ENCODE data around the gene VAT1L.
A peak's percentile ranks its signal among the peaks of the same experiment; 100 is the strongest.

The VAT1L gene

DNA sequence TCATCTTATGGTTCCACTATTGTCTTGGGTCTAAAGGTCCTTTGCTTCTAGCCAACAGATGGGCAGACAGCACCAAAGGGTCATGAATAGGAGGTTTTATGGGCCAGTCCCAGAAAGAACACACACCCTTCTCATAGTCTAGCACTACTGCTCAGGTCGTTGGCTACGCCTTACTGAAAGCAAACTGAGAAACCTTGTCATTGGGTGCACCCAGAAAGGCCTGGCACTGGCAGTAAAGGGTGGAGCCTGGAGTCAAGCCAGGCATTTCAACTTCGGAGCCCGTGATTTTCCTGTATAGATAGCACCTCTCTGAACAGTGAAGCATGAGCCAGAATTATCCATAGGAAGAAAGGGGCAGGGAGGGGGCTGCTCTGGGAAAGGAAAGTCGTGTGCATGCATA lies 74.9 kb downstream of the VAT1L start:
- DNase-seq (ENCODE audit: low read depth): no peak
- no peak for TF ChIP-seq CTCF (IDR thresholded peaks at IDR 0.05; ENCODE audit: low read depth, low read length, missing control alignments)
- no peak overlapping the region for H3K4me3 ChIP-seq (ENCODE audit: low read depth, low read length)

DNA sequence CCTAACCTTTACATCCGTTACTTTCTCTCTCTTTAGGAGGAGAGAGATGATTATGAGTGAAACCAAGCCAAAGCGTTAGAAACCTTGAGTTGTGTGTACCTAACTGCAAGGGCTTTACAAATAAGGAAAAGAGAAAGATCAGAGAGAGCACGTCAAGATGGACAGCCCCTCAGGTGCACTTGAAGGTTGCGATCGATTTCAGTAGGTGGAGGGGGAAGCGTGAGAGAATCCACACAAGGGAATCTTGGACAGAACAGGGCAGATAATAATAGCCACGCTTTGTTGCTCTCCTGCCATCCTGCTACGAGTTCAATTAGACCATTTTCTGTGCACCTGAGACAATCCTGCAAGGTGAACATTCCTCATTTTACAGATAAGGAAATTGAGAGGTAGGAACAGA lies 78.4 kb downstream of the VAT1L start:
- DNase-seq (ENCODE audit: low read depth): no peak
- TF ChIP-seq CTCF (IDR thresholded peaks at IDR 0.05; ENCODE audit: low read depth, low read length, missing control alignments): no peak
- no peak overlapping the region for H3K4me3 ChIP-seq (ENCODE audit: low read depth, low read length)

GRCh38 chr16:77868052-77868451 lies 79.7 kb downstream of the VAT1L start:
- TF ChIP-seq CTCF (IDR thresholded peaks at IDR 0.05; ENCODE audit: low read depth, low read length, missing control alignments): no peak
- no peak for DNase-seq (ENCODE audit: low read depth)
- no peak overlapping the region; the same call in 1 of the 2 replicates for H3K4me3 ChIP-seq (ENCODE audit: low read depth, low read length)

- no peak overlapping the region; the same call in 1 of the 2 replicates for H3K4me3 ChIP-seq (ENCODE audit: low read depth, low read length)
- TF ChIP-seq CTCF (IDR thresholded peaks at IDR 0.05; ENCODE audit: low read depth, low read length, missing control alignments): no peak
- DNase-seq (ENCODE audit: low read depth): peak; percentile 21
Observed at GRCh38 chr16:77868478-77868877, 80.1 kb downstream of the VAT1L start.

DNA sequence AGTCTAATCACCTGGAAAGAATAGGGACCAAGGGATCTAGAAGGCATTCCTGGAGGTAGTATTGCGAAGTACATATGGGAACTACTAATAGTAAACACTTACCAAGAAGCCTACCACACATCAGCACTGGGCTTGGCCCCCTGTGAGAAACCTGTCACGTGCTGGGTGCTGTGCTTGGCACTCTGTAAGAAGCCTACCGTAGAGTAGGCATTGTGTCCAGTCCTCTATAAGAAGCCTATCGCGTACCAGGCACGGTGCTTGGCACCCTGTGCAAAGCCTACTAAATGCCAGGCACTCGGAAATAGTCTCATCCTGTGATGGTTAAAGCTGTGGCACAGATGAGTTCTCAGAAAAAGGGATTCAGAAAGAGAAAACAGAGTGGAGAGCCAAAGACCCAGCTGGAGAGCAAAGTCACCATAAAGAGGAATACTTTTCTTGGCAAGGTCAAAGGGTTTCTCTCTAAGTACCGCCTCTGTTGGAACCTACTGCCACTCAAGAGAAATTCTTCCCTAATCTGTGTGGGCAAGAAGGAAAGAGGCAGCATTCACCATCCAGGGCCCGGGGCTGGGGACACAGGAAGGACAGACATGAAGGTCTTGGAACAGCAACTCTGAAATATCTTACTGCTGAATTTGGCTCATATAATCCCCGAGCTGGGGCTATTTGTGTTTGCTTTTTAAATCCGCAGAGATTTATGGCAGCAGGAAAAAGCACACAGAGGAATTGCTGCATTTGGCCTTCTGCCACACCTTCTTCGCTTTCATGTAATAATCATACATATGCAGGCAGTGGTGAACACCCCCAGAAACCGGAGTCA lies 81.8 kb downstream of the VAT1L start:
- no peak for TF ChIP-seq CTCF (IDR thresholded peaks at IDR 0.05; ENCODE audit: low read depth, low read length, missing control alignments)
- no peak overlapping the region for H3K4me3 ChIP-seq (ENCODE audit: low read depth, low read length)
- DNase-seq (ENCODE audit: low read depth): no peak

DNA sequence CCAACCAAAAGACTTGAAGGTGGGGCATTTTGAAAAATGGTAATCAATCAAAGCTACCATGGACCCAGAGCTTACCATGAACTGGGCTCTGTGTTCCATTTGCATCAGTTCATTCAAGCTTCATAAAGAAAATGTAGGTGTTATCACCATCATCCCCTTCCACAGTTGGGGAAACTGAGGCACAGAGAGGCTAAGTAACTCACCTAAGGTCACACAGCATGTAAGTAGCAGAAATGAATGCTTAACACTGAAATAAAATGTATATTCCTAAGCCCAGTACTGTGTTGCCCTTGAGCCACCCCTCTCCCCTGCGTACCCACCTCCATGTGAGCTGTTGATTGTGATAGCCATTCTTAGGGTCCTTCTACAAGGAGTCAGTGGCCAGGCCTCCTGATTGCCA lies 83.6 kb downstream of the VAT1L start:
- no peak overlapping the region for H3K4me3 ChIP-seq (ENCODE audit: low read depth, low read length)
- no peak for DNase-seq (ENCODE audit: low read depth)
- TF ChIP-seq CTCF (IDR thresholded peaks at IDR 0.05; ENCODE audit: low read depth, low read length, missing control alignments): no peak

- DNase-seq (ENCODE audit: low read depth): no peak
- no peak for TF ChIP-seq CTCF (IDR thresholded peaks at IDR 0.05; ENCODE audit: low read depth, low read length, missing control alignments)
- no peak overlapping the region for H3K4me3 ChIP-seq (ENCODE audit: low read depth, low read length)
Observed at GRCh38 chr16:77873066-77873465, 84.7 kb downstream of the VAT1L start.

Measured in GM12864 (cell line).